GM19468 (cell line): ENCODE measurements around the gene CEP20.
"Not testable (repeated sequence)": the region's sequence is repeated elsewhere in the genome, so short reads cannot be mapped to it uniquely, and the experiment has no call there.

Experiments
- ATAC-seq: cut with Tn5 transposase; IDR thresholded peaks from one replicate; pipeline ENCODE4 v1.9.1; 2021; ENCODE audit warnings: mild to moderate bottlenecking, moderate library complexity, moderate number of reproducible peaks; ENCODE audit not compliant: unreplicated experiment; ENCODE audit errors: extremely low read depth

The CEP20 gene

GRCh38 chr16:15888072-15888976 lies at the start of gene CEP20:
Gene CEP20, minus strand, starts transcription at chr16:15888603. Its CDS starts 18 bp downstream, at chr16:15888585.
- peak; percentile 88 for ATAC-seq

GRCh38 chr16:15936809-15937208 lies 48.4 kb upstream of the CEP20 start:
- not testable (repeated sequence) for ATAC-seq

DNA sequence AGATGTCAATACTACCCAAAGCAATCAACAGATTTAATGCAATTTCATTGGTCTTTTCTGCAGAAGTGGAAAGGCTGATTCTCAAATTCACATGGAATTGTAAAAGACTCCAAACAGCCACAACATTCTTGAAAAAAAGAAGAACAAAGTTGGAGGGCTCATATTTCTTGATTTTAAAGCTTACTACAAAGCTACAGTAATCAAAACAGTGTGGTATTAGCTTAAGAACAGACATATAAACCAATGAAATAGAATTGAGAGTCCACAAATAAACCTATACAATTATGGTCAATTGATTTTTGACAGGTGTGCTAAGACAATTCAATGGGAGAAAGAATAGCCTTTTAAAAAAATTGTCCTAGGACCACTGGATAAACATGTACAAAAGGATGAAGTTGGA lies 46.6 kb upstream of the CEP20 start:
- ATAC-seq = no peak

DNA sequence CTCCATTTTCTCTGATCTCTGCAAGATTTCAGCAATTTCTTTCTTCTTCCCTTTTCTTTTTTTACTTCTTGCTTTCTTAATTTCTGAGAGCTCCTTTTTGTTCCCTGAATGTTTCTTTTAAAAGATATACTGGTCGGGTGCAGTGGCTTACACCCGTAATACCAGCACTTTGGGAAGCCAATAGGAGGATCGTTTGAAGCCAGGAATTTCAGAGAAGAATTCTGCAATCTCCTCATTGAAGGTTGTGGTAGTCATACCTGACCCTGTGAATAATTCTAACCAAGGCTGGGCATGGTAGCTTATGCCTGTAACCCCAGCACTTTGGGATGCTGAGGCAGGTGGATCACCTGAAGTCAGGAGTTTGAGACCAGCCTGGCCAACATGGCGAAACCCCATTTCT lies 45.4 kb upstream of the CEP20 start:
- no peak for ATAC-seq

DNA sequence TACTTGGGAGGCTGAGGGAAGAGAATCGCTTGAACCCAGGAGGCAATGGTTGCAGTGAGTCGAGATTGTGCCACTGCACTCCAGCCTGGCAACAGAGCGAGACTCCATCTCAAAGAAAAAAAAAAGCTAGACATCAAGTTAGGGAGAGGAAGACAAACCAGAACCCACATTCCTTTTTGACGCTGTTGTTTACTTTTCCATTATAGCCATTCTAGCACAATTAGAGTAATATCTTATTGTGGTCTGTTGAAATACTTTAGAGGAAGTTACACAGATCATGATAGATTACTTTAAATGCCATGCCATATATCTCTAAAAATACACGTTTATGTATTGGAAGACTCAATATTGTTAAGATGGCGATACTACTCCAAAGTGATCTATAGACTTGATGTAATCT lies 44.5 kb upstream of the CEP20 start:
- no peak for ATAC-seq

GRCh38 chr16:15928261-15929104 lies 40.1 kb upstream of the CEP20 start:
- no peak for ATAC-seq

- no peak for ATAC-seq
These were observed 37.2 kb upstream of the CEP20 start for GRCh38 chr16:15925631-15926030.

GRCh38 chr16:15924996-15925395 lies 36.6 kb upstream of the CEP20 start:
- no peak for ATAC-seq

GRCh38 chr16:15919331-15919730 lies 30.9 kb upstream of the CEP20 start:
- ATAC-seq = no peak

DNA sequence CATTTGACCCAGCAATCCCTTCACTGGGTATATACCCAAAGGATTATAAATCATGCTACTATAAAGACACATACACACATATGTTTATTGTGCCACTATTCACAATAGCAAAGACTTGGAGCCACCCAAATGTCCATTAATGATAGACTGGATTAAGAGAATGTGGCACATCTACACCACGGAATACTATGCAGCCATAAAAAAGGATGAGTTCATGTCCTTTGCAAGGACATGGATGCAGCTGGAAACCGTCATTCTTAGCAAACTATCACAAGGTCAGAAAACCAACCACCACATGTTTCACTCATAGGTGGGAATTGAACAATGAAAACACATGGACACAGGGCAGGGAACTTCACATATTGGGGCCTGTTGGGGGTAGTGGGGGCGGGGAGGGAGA lies 29.9 kb upstream of the CEP20 start:
- ATAC-seq = not testable (repeated sequence)

GRCh38 chr16:15916323-15916722 lies 27.9 kb upstream of the CEP20 start:
- ATAC-seq = no peak

GRCh38 chr16:15915555-15916081 lies 27.2 kb upstream of the CEP20 start:
- no peak for ATAC-seq

- ATAC-seq = no peak
These were observed 24.8 kb upstream of the CEP20 start for GRCh38 chr16:15913046-15913698.

- no peak for ATAC-seq
These were observed 22.8 kb upstream of the CEP20 start for GRCh38 chr16:15911198-15911597.

DNA sequence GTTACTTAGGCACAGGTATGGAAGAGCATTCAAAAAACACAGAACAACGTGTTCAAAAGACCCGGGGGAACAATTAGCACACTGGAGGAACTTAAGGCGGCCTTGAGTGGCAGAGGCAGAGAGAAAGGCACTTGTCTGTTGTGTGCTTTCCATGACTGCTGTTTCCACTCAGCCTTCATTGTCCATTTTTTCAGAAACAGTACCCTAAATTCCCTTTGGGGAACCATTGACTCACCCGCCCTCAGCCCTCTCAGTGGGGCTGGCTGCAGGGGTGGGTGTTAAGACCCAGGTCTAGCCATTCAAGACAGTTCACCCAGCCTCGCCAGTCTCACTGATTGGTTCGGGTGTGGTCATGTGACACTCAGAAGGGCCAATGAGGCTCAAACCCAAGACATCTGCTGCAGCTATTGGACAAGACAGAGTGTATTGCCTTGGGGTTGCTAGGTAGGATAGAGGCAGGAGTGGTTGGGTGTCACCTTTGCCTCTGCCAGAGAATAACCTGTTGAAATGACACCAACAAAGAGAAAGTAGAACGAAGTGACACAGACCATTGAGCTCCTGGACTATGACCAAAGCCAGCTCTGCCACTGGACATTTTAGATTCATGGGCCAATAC lies 19.6 kb upstream of the CEP20 start:
- peak; percentile 92 for ATAC-seq

- ATAC-seq = no peak
These were observed 18.0 kb upstream of the CEP20 start for GRCh38 chr16:15906439-15906838.

DNA sequence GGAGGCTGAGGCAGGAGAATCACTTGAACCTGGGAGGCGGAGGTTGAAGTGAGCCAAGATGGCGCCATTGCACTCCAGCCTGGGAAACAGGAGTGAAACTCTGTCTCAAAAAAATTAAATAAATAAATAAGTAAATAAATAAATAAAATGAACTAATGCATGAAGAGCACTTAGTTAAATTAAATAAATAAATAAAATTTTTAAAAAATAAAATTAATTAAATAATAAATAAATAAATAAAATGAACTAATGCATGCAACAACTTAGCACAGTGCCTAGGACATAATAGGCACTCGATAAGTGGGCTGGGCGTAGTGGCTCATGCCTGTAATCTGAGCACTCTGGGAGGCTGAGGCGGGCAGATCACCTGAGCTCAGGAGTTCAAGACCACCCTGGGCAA lies 15.6 kb upstream of the CEP20 start:
- no peak for ATAC-seq

- no peak for ATAC-seq
These were observed 12.6 kb upstream of the CEP20 start for GRCh38 chr16:15900901-15901500.

DNA sequence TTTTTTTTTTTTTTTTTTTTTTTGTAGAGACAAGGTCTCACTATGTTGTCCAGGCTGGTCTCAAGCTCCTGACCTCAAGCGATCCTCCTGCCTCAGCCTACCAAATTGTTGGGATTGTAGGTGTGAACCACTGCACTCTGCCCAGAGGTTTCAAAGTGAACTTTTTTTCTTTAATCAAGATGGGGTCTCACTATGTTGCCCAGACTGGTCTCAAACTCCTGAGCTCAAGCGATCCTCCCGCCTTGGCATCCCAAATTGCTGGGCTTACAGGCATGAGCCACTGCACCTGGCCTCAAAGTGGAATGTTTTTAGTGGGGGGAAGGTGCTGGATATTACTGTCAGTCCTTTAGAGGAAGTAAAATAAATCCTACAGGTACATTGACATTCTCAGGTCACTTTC lies 12.0 kb upstream of the CEP20 start:
- ATAC-seq = no peak
